BLaER1 treated with 17β-estradiol and CSF1 and Interleukin-3, amounts not matched to agents 10 nM and 100 nM (cell line): ENCODE data around the gene RAB26.
A peak's percentile ranks its signal among the peaks of the same experiment; 100 is the strongest.
"Not testable (repeated sequence)": the region's sequence is repeated elsewhere in the genome, so short reads cannot be mapped to it uniquely, and the experiment has no call there.

Experiments
- H3K27ac ChIP-seq, 11 experiments: shearing (Covaris generic); formaldehyde crosslinking; 2 replicates each; pipeline ENCODE4 v1.8.1; 2022
- H3K27me3 ChIP-seq, 11 experiments: shearing (Covaris generic); formaldehyde crosslinking; 2 replicates each; pipeline ENCODE4 v1.8.1; 2022
- H3K36me3 ChIP-seq, 11 experiments: shearing (Covaris generic); formaldehyde crosslinking; 2 replicates each; pipeline ENCODE4 v1.8.1; 2022
- H3K4me1 ChIP-seq, 10 experiments: shearing (Covaris generic); formaldehyde crosslinking; 2 replicates each; pipeline ENCODE4 v1.8.1; 2022
- H3K4me2 ChIP-seq, 11 experiments: shearing (Covaris generic); formaldehyde crosslinking; 2 replicates each; pipeline ENCODE4 v1.8.1; 2022
- H3K4me3 ChIP-seq, 10 experiments: shearing (Covaris generic); formaldehyde crosslinking; 2 replicates each; pipeline ENCODE4 v1.8.1; 2022
- H3K9ac ChIP-seq, 11 experiments: shearing (Covaris generic); formaldehyde crosslinking; 2 replicates each; pipeline ENCODE4 v1.8.1; 2022
- H3K9me3 ChIP-seq, 11 experiments: shearing (Covaris generic); formaldehyde crosslinking; replicated peaks in 1 of 11; 2 replicates each; pipeline ENCODE4 v1.8.1; 2022
- H4K20me1 ChIP-seq, 11 experiments: shearing (Covaris generic); formaldehyde crosslinking; 2 replicates each; pipeline ENCODE4 v1.8.1; 2022
- Cebpa-rat ChIP-seq, 11 experiments: shearing (Covaris generic); IDR thresholded peaks; 2 replicates each; pipeline ENCODE4 v1.8.1; 2022

Gene RAB26

DNA sequence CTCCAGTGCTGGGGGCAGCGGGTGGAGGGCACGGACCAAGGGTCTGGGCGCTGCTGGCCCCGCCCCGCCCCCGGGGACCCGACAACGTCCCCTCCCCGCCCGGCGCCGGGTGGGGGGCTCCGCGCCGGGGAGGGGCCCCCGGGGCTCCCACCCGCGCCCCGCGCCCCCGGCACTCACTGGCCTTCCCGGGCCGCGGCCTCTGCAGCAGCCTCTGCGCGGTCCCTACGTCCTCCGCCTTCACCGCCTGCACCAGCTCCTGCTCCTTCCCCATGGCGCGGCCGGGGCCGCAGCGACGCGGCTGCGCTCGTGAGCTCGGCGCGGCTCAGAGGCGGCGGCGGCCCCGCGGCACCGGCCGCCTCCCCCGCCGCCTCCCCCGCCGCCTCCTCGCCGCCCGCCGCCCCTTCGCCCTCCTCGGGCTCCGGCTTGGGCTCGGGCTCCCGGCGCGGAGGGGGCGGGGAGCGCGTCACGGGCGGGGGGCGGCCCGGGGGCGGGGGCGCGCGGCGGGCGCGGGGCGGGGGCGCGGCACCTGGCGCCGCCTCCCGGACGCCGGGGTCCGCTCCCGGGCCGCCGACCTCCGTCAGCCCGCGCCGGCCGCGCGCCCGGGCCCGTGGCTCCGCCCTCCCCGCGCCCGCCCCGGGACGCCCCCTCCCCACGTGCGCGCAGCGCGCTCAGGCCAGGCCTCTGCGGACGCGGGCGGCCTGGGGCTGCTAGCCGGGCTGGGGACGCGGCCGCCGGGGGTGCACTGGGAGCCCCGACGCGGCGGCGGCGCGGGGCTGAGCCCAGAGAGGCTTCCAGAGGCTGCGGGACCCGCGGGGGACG lies 47.9 kb downstream of the RAB26 start, which contains the start of gene CASKIN1:
Gene CASKIN1, minus strand, starts transcription at position 444 of the 819 bp plus-strand sequence. Its CDS starts 173 bp downstream, at position 271.
- no peaks in the 10 kb centered on the region for H3K36me3 ChIP-seq
- H3K27ac ChIP-seq: peak within 1 kb of the TSS in 1 of 11 experiments; percentile 26; a peak in 1 of 22 replicates
- peak within 1 kb of the TSS in 10 of 11 experiments; percentile 8 to 73 (median 58); a peak in 15 of 22 replicates for H3K9ac ChIP-seq
- H3K4me1 ChIP-seq: peaks cover 10 to 34% (median 21%) of the 10 kb centered on the region in 10 experiments; a peak in 17 of 20 replicates
- H3K4me3 ChIP-seq: peak within 1 kb of the TSS; percentile 45 to 68 (median 55)
- no peaks in the 10 kb centered on the region for H3K9me3 ChIP-seq
- H3K4me2 ChIP-seq: peak within 1 kb of the TSS; percentile 76 to 97 (median 90)
- TF ChIP-seq Cebpa-rat (IDR thresholded peaks at IDR 0.05): no peak
- H3K27me3 ChIP-seq: peaks cover 64 to 79% (median 75%) of the 10 kb centered on the region in 11 experiments
- H4K20me1 ChIP-seq: peaks cover 0 to 44% (median 20%) of the 10 kb centered on the region in 11 experiments; a peak in 17 of 22 replicates

DNA sequence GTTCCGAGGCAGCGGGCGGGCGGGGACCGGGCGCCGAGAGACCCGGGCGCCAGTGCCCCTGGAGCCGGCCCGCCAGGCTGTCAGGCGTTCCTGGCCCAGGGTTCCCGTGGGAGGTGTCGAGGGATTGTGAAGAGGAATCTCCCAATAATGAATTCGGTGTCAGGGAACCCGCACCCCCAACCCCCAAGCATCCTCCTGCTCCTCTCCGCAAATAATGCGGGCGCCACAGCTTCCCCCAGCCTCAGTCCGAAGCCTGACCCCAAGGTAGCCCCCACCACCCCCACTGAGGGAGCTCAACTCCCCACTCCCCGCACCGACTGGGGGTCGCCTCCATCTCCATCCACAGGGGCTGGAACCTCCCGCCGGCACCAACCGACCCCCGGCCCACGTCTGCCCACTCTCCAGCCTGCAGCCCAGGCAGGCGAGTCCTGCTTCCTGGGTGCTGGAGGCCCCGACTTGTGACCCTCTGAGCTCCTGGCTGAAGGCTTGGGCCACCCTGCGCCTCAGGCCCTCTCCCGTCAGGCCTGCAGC lies 48.6 kb downstream of the RAB26 start:
- Histone ChIP-seq H3K27me3 (peaks cover 66 to 85% (median 79%) of the 10 kb centered on the region in 11 experiments), H3K9ac (peak overlapping the region in 9 of 11 experiments; percentile 42 to 73 (median 60); a peak in 14 of 22 replicates), H3K9me3 (no peaks in the 10 kb centered on the region), H3K4me3 (peak overlapping the region; percentile 40 to 68 (median 54)), H4K20me1 (peaks cover 0 to 44% (median 20%) of the 10 kb centered on the region in 11 experiments; a peak in 17 of 22 replicates), H3K4me1 (peaks cover 10 to 27% (median 16%) of the 10 kb centered on the region in 10 experiments; a peak in 17 of 20 replicates), H3K4me2 (peak overlapping the region; percentile 70 to 79 (median 76)), H3K36me3 (no peaks in the 10 kb centered on the region), H3K27ac (peak overlapping the region in 1 of 11 experiments; percentile 26; a peak in 1 of 22 replicates)
- TF ChIP-seq Cebpa-rat (IDR thresholded peaks at IDR 0.05): no peak

DNA sequence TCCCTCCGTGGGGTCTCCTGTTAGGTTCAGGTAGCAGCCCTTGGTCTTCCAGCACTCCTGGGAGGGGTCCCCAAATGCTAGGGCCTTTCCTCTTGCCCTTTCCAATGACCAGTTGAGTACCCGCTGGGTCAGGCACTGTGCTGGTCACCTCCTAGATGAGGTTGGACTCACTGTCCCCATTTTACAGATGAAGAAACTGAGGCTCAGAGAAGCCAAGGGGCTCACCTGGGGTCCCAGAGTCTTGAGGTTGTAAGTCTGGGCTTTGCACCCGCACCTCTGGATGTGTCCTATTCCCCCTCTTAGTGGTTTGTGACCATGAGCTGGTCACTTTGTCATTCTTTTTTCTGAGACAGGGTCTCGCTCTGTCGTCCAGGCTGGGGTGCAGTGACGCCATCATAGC lies 49.3 kb downstream of the RAB26 start:
- peaks cover 10 to 26% (median 16%) of the 10 kb centered on the region in 10 experiments; a peak in 17 of 20 replicates for H3K4me1 ChIP-seq
- no peaks in the 10 kb centered on the region for H3K36me3 ChIP-seq
- peaks cover 67 to 91% (median 79%) of the 10 kb centered on the region in 11 experiments for H3K27me3 ChIP-seq
- no peak overlapping the region for H3K27ac ChIP-seq
- no peak overlapping the region for H3K4me3 ChIP-seq
- H3K9me3 ChIP-seq: no peaks in the 10 kb centered on the region
- no peak for TF ChIP-seq Cebpa-rat (IDR thresholded peaks at IDR 0.05)
- H4K20me1 ChIP-seq: peaks cover 0 to 44% (median 20%) of the 10 kb centered on the region in 11 experiments; a peak in 17 of 22 replicates
- no peak overlapping the region for H3K9ac ChIP-seq
- no peak overlapping the region for H3K4me2 ChIP-seq

DNA sequence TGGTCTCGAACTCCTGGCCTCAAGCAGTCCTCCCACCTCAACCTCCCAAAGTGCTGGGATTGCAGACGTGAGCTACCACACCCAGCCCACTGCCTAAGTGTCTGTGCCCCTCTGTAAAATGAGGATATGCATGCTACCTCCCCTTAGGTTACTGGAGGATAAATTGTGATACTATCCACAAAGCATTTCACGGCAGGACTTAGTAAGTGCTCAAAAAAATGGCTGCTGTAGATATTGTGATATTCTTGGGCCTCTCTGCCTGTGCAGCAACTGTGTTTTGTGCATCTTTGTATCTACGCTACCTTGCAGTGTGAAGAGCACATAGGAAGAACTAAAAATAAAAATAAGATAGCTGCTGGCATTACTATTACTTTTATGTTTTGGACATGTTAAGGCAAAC lies 49.9 kb downstream of the RAB26 start:
- H3K27me3 ChIP-seq: peaks cover 66 to 90% (median 78%) of the 10 kb centered on the region in 11 experiments

DNA sequence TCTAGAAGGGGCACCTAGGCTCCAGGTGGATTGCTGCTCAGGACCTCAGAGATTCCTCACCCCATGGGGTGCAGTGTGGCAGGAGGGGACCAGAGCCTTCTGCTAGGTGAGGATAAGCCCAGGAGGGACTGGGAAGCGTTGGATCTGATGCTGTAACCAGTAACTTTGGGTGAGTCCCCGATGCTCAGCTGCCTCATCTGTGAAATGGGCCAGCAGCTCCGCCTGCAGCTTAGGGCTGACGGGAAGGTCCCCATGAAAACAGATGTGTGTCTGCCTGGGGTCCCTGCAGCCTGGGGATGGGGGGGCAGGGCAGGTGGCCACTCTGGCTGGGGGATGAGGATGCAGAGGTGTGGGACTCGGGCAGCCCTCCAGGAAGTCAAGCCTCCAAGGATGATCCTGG lies 50.7 kb downstream of the RAB26 start:
- Histone ChIP-seq H3K9ac (no peak overlapping the region), H3K4me2 (no peak overlapping the region), H3K27ac (no peak overlapping the region), H3K4me3 (no peak overlapping the region), H3K4me1 (peaks cover 10 to 22% (median 16%) of the 10 kb centered on the region in 10 experiments; a peak in 17 of 20 replicates), H3K9me3 (no peaks in the 10 kb centered on the region), H3K27me3 (peaks cover 58 to 82% (median 70%) of the 10 kb centered on the region in 11 experiments), H4K20me1 (peaks cover 0 to 40% (median 17%) of the 10 kb centered on the region in 11 experiments; a peak in 17 of 22 replicates), H3K36me3 (no peaks in the 10 kb centered on the region)
- TF ChIP-seq Cebpa-rat (IDR thresholded peaks at IDR 0.05): no peak

More for the DNA sequence above, 49.9 kb downstream of the RAB26 start:
- H3K4me2 ChIP-seq: no peak overlapping the region
- no peak overlapping the region for H3K27ac ChIP-seq
- H3K36me3 ChIP-seq: no peaks in the 10 kb centered on the region
- TF ChIP-seq Cebpa-rat (IDR thresholded peaks at IDR 0.05): no peak
- peaks cover 10 to 26% (median 16%) of the 10 kb centered on the region in 10 experiments; a peak in 17 of 20 replicates for H3K4me1 ChIP-seq
- H3K9me3 ChIP-seq: no peaks in the 10 kb centered on the region
- no peak overlapping the region for H3K4me3 ChIP-seq
- no peak overlapping the region for H3K9ac ChIP-seq
- H4K20me1 ChIP-seq: peaks cover 0 to 44% (median 20%) of the 10 kb centered on the region in 11 experiments; a peak in 17 of 22 replicates

DNA sequence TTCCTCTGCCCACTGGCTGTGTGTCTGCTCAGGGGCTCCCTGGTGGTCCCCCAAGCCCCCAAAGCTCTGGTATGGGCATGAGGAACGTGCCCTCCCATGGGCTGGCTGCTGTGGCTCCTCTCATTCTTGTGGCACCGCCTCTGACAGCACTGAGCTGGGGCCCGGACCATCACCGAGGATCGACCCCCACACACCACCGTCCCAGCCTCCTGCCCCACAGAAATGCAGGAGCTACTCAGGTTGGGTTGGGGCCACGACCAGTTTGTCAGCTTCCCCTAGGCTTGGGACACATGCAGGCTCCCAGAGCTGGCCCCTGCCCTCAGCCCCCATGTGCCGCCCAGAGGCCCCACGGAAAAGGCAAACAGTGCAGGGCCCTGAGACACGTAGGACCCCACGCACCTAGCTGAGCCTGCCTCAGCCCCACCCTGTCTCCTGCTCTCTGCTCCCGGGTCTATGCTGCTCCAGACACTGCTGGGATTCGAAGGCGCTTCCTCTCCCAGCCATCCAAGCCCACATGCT lies 51.3 kb downstream of the RAB26 start:
- TF ChIP-seq Cebpa-rat (IDR thresholded peaks at IDR 0.05): no peak
- H3K4me3 ChIP-seq: no peak overlapping the region
- no peak overlapping the region for H3K4me2 ChIP-seq
- H3K9ac ChIP-seq: no peak overlapping the region
- H3K4me1 ChIP-seq: peaks cover 15 to 22% (median 18%) of the 10 kb centered on the region in 10 experiments
- H4K20me1 ChIP-seq: peaks cover 0 to 34% (median 12%) of the 10 kb centered on the region in 11 experiments; a peak in 17 of 22 replicates
- no peaks in the 10 kb centered on the region for H3K36me3 ChIP-seq
- H3K27me3 ChIP-seq: peaks cover 52 to 76% (median 64%) of the 10 kb centered on the region in 11 experiments
- H3K27ac ChIP-seq: no peak overlapping the region
- H3K9me3 ChIP-seq: no peaks in the 10 kb centered on the region

DNA sequence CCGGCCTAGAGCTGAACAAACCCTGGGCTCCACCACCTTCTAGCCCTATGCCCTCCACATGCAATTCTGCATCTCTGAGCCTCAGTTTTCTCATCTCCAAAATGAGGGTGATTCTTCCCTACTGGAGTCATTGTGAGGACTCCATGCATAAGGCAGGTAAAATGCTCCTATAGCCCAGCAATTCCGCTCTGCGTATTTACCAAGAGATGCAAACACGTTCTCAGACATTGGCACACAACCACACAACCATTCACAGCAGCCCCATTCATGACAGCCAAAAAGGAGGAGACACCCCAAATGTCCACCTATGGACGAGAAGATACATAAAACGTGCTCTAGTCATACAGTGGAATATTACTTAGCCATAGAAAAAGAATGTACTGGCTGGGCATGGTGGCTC lies 51.9 kb downstream of the RAB26 start:
- Histone ChIP-seq H3K27me3 (peaks cover 46 to 70% (median 58%) of the 10 kb centered on the region in 11 experiments), H3K27ac (no peak overlapping the region)

DNA sequence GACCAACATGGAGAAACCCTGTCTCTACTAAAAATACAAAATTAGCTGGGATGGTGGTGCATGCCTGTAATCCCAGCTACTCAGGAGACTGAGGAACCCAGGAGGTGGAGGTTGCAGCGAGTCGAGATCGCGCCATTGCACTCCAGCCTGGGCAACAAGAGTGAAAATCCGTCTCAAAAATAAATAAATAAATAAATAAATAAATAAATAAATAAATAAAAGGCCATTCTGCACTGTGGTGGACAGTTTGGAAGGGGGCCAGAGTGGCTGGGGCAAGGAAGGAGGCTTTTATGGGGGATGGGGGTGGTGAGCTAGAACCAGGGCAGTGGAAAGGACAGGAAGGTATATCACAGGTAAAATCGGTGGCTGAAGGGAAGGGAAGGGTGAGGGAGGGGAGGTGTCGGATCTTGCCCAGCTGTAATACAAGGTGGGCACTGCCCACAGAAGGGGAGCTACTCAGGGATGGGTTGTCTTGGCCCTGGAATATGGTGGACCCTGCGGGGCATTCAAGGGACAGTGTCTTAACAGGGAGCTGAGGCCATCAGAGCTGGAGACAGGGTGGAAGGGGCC lies 54.8 kb downstream of the RAB26 start:
- H3K9me3 ChIP-seq, H3K4me2 ChIP-seq, H3K4me3 ChIP-seq, H3K9ac ChIP-seq, H3K27ac ChIP-seq: not testable (repeated sequence)
- Histone ChIP-seq H3K4me1 (peaks cover 27 to 33% (median 31%) of the 10 kb centered on the region in 10 experiments), H3K36me3 (peaks cover 14 to 16% (median 16%) of the 10 kb centered on the region in 11 experiments), H3K27me3 (peaks cover 20 to 42% (median 29%) of the 10 kb centered on the region in 11 experiments), H4K20me1 (peaks cover 0 to 25% (median 0%) of the 10 kb centered on the region in 11 experiments; a peak in 7 of 22 replicates)

More for the DNA sequence above, 51.9 kb downstream of the RAB26 start:
- H3K4me2 ChIP-seq: no peak overlapping the region
- peaks cover 12 to 18% (median 15%) of the 10 kb centered on the region in 10 experiments for H3K4me1 ChIP-seq
- no peak for TF ChIP-seq Cebpa-rat (IDR thresholded peaks at IDR 0.05)
- no peak overlapping the region for H3K9ac ChIP-seq
- no peak overlapping the region for H3K4me3 ChIP-seq
- no peaks in the 10 kb centered on the region for H3K36me3 ChIP-seq
- no peaks in the 10 kb centered on the region for H3K9me3 ChIP-seq
- H4K20me1 ChIP-seq: peaks cover 0 to 28% (median 5%) of the 10 kb centered on the region in 11 experiments; a peak in 17 of 22 replicates
